ENCODE results near the gene IL1RAP.

DNA sequence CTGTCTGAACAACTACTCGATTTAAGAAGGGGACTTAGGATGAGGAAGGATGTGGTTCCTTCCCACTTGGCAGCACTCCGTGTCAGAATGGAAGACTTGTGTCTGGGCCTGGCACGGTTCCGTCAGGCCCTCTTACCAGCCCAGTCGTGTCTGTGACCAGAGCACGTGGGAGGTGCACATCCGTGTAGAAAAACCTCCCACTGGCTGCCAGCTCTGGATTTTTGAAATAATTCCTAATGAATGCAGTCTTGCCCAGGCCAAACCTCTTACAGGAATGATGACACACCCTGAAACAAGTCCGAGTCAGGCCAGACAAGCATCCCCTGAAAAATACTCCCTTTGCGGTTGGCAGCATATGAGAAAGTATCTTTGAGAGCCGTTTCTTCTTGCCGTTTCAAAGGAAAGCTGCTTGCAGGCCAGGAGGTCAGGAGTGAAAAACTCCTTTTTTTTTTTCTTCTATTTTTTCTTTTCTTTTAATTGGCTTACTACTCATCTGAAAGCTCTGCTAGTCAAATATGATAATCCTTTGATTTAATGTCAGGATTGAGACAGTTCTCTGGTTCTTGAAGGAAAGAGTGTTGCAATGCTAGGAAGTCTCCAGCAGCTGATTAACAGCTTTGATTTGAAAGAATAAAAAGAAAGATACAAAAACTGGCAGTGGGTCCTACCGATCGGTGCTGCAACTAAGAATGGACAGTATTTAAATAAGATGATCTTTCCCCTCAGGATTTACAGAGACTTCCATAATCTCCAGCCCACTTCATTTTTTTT is 19.8 kb downstream of the IL1RAP start:
- TF ChIP-seq, protein P1, sequence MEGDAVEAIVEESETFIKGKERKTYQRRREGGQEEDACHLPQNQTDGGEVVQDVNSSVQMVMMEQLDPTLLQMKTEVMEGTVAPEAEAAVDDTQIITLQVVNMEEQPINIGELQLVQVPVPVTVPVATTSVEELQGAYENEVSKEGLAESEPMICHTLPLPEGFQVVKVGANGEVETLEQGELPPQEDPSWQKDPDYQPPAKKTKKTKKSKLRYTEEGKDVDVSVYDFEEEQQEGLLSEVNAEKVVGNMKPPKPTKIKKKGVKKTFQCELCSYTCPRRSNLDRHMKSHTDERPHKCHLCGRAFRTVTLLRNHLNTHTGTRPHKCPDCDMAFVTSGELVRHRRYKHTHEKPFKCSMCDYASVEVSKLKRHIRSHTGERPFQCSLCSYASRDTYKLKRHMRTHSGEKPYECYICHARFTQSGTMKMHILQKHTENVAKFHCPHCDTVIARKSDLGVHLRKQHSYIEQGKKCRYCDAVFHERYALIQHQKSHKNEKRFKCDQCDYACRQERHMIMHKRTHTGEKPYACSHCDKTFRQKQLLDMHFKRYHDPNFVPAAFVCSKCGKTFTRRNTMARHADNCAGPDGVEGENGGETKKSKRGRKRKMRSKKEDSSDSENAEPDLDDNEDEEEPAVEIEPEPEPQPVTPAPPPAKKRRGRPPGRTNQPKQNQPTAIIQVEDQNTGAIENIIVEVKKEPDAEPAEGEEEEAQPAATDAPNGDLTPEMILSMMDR (IDR thresholded peaks at IDR 0.05): no peak
- TF ChIP-seq POLR2A (IDR thresholded peaks at IDR 0.05; ENCODE audit: low read depth) (no peak), POLR2AphosphoS5 (IDR thresholded peaks at IDR 0.05) (peak; percentile 18 to 35)

All from esophagus muscularis mucosa (tissue), 3 donors.